ENCODE results near the gene UQCRH.

- TF ChIP-seq CTCF (IDR thresholded peaks at IDR 0.05) (no peak), RCOR1 (IDR thresholded peaks at IDR 0.05; ENCODE audit: low read length) (no peak), EZH2phosphoT487 (IDR thresholded peaks at IDR 0.05; ENCODE audit: borderline replicate concordance, low read depth) (no peak)
- TF ChIP-seq, protein P1, sequence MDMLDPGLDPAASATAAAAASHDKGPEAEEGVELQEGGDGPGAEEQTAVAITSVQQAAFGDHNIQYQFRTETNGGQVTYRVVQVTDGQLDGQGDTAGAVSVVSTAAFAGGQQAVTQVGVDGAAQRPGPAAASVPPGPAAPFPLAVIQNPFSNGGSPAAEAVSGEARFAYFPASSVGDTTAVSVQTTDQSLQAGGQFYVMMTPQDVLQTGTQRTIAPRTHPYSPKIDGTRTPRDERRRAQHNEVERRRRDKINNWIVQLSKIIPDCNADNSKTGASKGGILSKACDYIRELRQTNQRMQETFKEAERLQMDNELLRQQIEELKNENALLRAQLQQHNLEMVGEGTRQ (IDR thresholded peaks at IDR 0.05; ENCODE audit: borderline replicate concordance, low read depth, low read length): no peak
- TF ChIP-seq, protein P2, sequence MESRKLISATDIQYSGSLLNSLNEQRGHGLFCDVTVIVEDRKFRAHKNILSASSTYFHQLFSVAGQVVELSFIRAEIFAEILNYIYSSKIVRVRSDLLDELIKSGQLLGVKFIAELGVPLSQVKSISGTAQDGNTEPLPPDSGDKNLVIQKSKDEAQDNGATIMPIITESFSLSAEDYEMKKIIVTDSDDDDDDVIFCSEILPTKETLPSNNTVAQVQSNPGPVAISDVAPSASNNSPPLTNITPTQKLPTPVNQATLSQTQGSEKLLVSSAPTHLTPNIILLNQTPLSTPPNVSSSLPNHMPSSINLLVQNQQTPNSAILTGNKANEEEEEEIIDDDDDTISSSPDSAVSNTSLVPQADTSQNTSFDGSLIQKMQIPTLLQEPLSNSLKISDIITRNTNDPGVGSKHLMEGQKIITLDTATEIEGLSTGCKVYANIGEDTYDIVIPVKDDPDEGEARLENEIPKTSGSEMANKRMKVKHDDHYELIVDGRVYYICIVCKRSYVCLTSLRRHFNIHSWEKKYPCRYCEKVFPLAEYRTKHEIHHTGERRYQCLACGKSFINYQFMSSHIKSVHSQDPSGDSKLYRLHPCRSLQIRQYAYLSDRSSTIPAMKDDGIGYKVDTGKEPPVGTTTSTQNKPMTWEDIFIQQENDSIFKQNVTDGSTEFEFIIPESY (IDR thresholded peaks at IDR 0.05; ENCODE audit: borderline replicate concordance, low read depth): no peak
Measured at GRCh38 chr1:46301406-46301807, 2.1 kb upstream of the UQCRH start.

All from SK-N-SH (cell line).